GM12801 (cell line): Measurements from ENCODE around the gene SLX1A.
"Not testable (repeated sequence)": the region's sequence is repeated elsewhere in the genome, so short reads cannot be mapped to it uniquely, and the experiment has no call there.

Experiments
- CTCF ChIP-seq: IDR thresholded peaks from one replicate; pipeline ENCODE4 v1.5.1; 2011; ENCODE audit warnings: control low read depth; ENCODE audit not compliant: insufficient read length; ENCODE audit errors: extremely low read depth

Gene SLX1A

GRCh38 chr16:30186444-30186781 is 7.3 kb upstream of the SLX1A start:
- TF ChIP-seq CTCF, result no peak

DNA sequence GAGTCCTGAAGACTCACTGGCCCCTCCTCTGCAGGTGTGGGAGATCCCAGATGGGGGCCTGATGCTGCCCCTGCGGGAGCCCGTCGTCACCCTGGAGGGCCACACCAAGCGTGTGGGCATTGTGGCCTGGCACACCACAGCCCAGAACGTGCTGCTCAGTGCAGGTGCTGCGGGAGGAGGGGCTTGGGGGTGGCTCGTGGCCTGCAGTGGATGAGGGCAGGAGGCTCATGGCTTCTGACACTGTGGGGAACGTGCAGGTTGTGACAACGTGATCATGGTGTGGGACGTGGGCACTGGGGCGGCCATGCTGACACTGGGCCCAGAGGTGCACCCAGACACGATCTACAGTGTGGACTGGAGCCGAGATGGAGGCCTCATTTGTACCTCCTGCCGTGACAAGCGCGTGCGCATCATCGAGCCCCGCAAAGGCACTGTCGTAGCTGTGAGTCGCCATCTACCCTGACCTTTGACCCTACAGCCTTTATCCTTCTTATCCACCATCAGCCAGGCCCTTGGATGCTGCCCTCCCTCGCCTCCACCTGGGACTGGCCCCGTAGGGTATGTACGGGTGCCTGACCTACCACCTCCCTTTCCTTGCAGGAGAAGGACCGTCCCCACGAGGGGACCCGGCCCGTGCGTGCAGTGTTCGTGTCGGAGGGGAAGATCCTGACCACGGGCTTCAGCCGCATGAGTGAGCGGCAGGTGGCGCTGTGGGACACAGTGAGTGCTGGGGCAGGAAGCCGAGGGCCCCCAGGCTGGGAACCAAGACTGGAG is 6.7 kb upstream of the SLX1A start:
- no peak for TF ChIP-seq CTCF

DNA sequence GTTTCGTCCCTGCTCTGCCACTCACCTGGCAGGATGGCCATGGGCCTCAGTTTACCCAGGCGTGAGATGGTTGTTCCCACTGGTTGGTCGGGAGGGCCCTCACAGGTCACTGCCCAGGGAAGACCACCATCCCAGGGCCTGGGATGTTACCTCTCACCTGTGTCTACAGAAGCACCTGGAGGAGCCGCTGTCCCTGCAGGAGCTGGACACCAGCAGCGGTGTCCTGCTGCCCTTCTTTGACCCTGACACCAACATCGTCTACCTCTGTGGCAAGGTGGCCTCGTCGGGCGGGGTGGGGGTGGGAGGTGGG is 6.2 kb upstream of the SLX1A start:
- no peak for TF ChIP-seq CTCF

GRCh38 chr16:30187971-30188561 is 5.6 kb upstream of the SLX1A start:
- TF ChIP-seq CTCF, result no peak

GRCh38 chr16:30199049-30199448 is 5.4 kb downstream of the SLX1A start, which contains the start of gene SULT1A3:
Gene SULT1A3, plus strand, starts transcription at chr16:30199255. Its CDS starts 1,474 bp downstream, at chr16:30200729.
- TF ChIP-seq CTCF, result not testable (repeated sequence)
